NCI-H2029 treated with DMSO at 0.1 percent for 48 hours (cell line): ENCODE data around the gene DTNB.

Source experiments
- DNase-seq: peaks from one replicate; lab custom pipeline; 2025; lab: John Stamatoyannopoulos, UW

Gene DTNB

GRCh38 chr2:25341011-25341727, 332.2 kb downstream of the DTNB start:
- no peak for DNase-seq

GRCh38 chr2:25340181-25340921, 333.0 kb downstream of the DTNB start:
- no peak for DNase-seq

GRCh38 chr2:25339791-25340180, 333.6 kb downstream of the DTNB start:
- DNase-seq = no peak

GRCh38 chr2:25339211-25339674, 334.1 kb downstream of the DTNB start:
- no peak for DNase-seq

GRCh38 chr2:25338401-25338800, 335.0 kb downstream of the DTNB start:
- DNase-seq = no peak

GRCh38 chr2:25337891-25338290, 335.5 kb downstream of the DTNB start:
- no peak for DNase-seq

- no peak for DNase-seq
These were observed 336.1 kb downstream of the DTNB start for GRCh38 chr2:25337276-25337675.

- no peak for DNase-seq
These were observed 337.0 kb downstream of the DTNB start for GRCh38 chr2:25336383-25336841.

GRCh38 chr2:25335971-25336370, 337.4 kb downstream of the DTNB start:
- no peak for DNase-seq

GRCh38 chr2:25335204-25335603, 338.2 kb downstream of the DTNB start:
- no peak for DNase-seq

- no peak for DNase-seq
These were observed 338.9 kb downstream of the DTNB start for GRCh38 chr2:25334482-25334881.

GRCh38 chr2:25333981-25334380, 339.4 kb downstream of the DTNB start:
- no peak for DNase-seq

- DNase-seq = no peak
These were observed 340.8 kb downstream of the DTNB start for GRCh38 chr2:25332571-25332970.

GRCh38 chr2:25331686-25332365, 341.6 kb downstream of the DTNB start:
- DNase-seq = no peak

GRCh38 chr2:25330937-25331336, 342.4 kb downstream of the DTNB start:
- DNase-seq = no peak

GRCh38 chr2:25330273-25330672, 343.1 kb downstream of the DTNB start:
- DNase-seq = no peak

- DNase-seq = no peak
These were observed 345.0 kb downstream of the DTNB start for GRCh38 chr2:25328152-25329085.
